Esophagus muscularis mucosa (tissue), 4 donors: ENCODE results near the gene EXOC6B.

ENCODE experiments used
- CTCF ChIP-seq, 3 experiments: fragments of 200-600 bp in 2 of 3; fragments of 450-650 bp in 1 of 3; sonication (generic) in 2 of 3; IDR thresholded peaks; one replicate each; pipeline ENCODE4 v1.5.1; 2017 to 2019; ENCODE audit warnings: antibody characterized with exemption in 3 of 3, mild to moderate bottlenecking in 2 of 3, moderate library complexity in 1 of 3
- EP300 ChIP-seq: sonication (generic); formaldehyde crosslinking; IDR thresholded peaks from one replicate; pipeline ENCODE4 v1.6.1; 2017; ENCODE audit warnings: antibody characterized with exemption
- POLR2A ChIP-seq: fragments of 450-650 bp; IDR thresholded peaks from one replicate; pipeline ENCODE4 v1.6.1; 2017; ENCODE audit warnings: antibody characterized with exemption, moderate library complexity, mild to moderate bottlenecking, low read depth
- POLR2AphosphoS5 ChIP-seq, 2 donors: sonication (generic); formaldehyde crosslinking; IDR thresholded peaks; one replicate each; pipeline ENCODE4 v1.6.1; 2017; ENCODE audit warnings: antibody characterized with exemption in 2 of 2

GRCh38 chr2:72562451-72563153 is 263.2 kb downstream of the EXOC6B start:
- TF ChIP-seq POLR2AphosphoS5 (IDR thresholded peaks at IDR 0.05) (no peak), CTCF (IDR thresholded peaks at IDR 0.05) (no peak), EP300 (no peak), POLR2A (no peak)
